ENCODE measurements around the gene DDX23. TPM values are rescaled to one million over a fixed set of nuclear protein-coding genes. Genes with fewer than 3 reads are reported as not detected.

Gene DDX23
- total RNA-seq, 1 experiment from 2014 or later: 130 TPM

GRCh38 chr12:48822711-48823110 lies 29.3 kb downstream of the DDX23 start:
- H3K27me3 ChIP-seq (ENCODE audit: control insufficient read depth, insufficient read depth, low read length): no peaks in the 10 kb centered on the region
- ChIA-PET POLR2A (no interaction called here), CTCF (no interaction called here)
- no TSS peak for BruUV-seq (replicated peaks)
- ATAC-seq (no peak), DNase-seq (ENCODE audit: low read depth, low spot score) (no peak)
- H3K27ac ChIP-seq (ENCODE audit: low read length): no peak overlapping the region
- no peaks in the 10 kb centered on the region for H3K9me3 ChIP-seq (ENCODE audit: control insufficient read depth, insufficient read depth, low read depth, low read length)
- peaks cover 10% of the 10 kb centered on the region for H3K4me1 ChIP-seq (ENCODE audit: control insufficient read depth, insufficient read depth, low read length)
- intact Hi-C loops (cut with micrococcal nuclease; ENCODE audit: unreplicated experiment) (no loop called here), in situ Hi-C loops (cut with HindIII; ENCODE audit: low pct_unique_long_range_greater_than_20kb, low sequenced_read_pairs) (no loop called here)
- no peaks in the 10 kb centered on the region; the same call in 1 of the 2 replicates for H3K36me3 ChIP-seq (ENCODE audit: control insufficient read depth, insufficient read depth, low read length)
- TF ChIP-seq TCF7L2 (IDR thresholded peaks at IDR 0.05; ENCODE audit: low read depth, low read length): no peak
- TF ChIP-seq, protein P1, sequence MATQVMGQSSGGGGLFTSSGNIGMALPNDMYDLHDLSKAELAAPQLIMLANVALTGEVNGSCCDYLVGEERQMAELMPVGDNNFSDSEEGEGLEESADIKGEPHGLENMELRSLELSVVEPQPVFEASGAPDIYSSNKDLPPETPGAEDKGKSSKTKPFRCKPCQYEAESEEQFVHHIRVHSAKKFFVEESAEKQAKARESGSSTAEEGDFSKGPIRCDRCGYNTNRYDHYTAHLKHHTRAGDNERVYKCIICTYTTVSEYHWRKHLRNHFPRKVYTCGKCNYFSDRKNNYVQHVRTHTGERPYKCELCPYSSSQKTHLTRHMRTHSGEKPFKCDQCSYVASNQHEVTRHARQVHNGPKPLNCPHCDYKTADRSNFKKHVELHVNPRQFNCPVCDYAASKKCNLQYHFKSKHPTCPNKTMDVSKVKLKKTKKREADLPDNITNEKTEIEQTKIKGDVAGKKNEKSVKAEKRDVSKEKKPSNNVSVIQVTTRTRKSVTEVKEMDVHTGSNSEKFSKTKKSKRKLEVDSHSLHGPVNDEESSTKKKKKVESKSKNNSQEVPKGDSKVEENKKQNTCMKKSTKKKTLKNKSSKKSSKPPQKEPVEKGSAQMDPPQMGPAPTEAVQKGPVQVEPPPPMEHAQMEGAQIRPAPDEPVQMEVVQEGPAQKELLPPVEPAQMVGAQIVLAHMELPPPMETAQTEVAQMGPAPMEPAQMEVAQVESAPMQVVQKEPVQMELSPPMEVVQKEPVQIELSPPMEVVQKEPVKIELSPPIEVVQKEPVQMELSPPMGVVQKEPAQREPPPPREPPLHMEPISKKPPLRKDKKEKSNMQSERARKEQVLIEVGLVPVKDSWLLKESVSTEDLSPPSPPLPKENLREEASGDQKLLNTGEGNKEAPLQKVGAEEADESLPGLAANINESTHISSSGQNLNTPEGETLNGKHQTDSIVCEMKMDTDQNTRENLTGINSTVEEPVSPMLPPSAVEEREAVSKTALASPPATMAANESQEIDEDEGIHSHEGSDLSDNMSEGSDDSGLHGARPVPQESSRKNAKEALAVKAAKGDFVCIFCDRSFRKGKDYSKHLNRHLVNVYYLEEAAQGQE (IDR thresholded peaks at IDR 0.05; ENCODE audit: insufficient read depth in 1 of 2, low read depth in 2 of 2, low read length in 1 of 2): no peak
- no peak for TF ChIP-seq POLR2AphosphoS5 (IDR thresholded peaks at IDR 0.05; ENCODE audit: low read depth, low read length)
- TF ChIP-seq, protein P2, sequence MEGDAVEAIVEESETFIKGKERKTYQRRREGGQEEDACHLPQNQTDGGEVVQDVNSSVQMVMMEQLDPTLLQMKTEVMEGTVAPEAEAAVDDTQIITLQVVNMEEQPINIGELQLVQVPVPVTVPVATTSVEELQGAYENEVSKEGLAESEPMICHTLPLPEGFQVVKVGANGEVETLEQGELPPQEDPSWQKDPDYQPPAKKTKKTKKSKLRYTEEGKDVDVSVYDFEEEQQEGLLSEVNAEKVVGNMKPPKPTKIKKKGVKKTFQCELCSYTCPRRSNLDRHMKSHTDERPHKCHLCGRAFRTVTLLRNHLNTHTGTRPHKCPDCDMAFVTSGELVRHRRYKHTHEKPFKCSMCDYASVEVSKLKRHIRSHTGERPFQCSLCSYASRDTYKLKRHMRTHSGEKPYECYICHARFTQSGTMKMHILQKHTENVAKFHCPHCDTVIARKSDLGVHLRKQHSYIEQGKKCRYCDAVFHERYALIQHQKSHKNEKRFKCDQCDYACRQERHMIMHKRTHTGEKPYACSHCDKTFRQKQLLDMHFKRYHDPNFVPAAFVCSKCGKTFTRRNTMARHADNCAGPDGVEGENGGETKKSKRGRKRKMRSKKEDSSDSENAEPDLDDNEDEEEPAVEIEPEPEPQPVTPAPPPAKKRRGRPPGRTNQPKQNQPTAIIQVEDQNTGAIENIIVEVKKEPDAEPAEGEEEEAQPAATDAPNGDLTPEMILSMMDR (IDR thresholded peaks at IDR 0.05): no peak
- no peak for TF ChIP-seq SIN3A (IDR thresholded peaks at IDR 0.05; ENCODE audit: borderline replicate concordance, insufficient read depth, low read depth, low read length)
- no peak overlapping the region for H3K4me3 ChIP-seq (ENCODE audit: low read depth in 2 of 2, low read length in 2 of 2)

GRCh38 chr12:48822139-48822538 lies 29.8 kb downstream of the DDX23 start:
- CTCF ChIA-PET: no interaction called here
- no peak for DNase-seq (ENCODE audit: low read depth, low spot score)
- POLR2A ChIA-PET: no interaction called here

More at GRCh38 chr12:48822139-48822538, 29.8 kb downstream of the DDX23 start:
- H3K27ac ChIP-seq (ENCODE audit: low read length): no peak overlapping the region
- no TSS peak for BruUV-seq (replicated peaks)
- no peak for ATAC-seq
- in situ Hi-C loops (cut with HindIII; ENCODE audit: low pct_unique_long_range_greater_than_20kb, low sequenced_read_pairs) (no loop called here), intact Hi-C loops (cut with micrococcal nuclease; ENCODE audit: unreplicated experiment) (no loop called here)
- H3K4me3 ChIP-seq (ENCODE audit: low read depth in 2 of 2, low read length in 2 of 2): no peak overlapping the region
- TF ChIP-seq, protein P1 (IDR thresholded peaks at IDR 0.05; ENCODE audit: insufficient read depth in 1 of 2, low read depth in 2 of 2, low read length in 1 of 2): no peak
- no peak for TF ChIP-seq TCF7L2 (IDR thresholded peaks at IDR 0.05; ENCODE audit: low read depth, low read length)
- no peak for TF ChIP-seq POLR2AphosphoS5 (IDR thresholded peaks at IDR 0.05; ENCODE audit: low read depth, low read length)
- TF ChIP-seq, protein P2 (IDR thresholded peaks at IDR 0.05): no peak
- no peak for TF ChIP-seq SIN3A (IDR thresholded peaks at IDR 0.05; ENCODE audit: borderline replicate concordance, insufficient read depth, low read depth, low read length)
- no peaks in the 10 kb centered on the region; the same call in 1 of the 2 replicates for H3K36me3 ChIP-seq (ENCODE audit: control insufficient read depth, insufficient read depth, low read length)
- no peaks in the 10 kb centered on the region for H3K9me3 ChIP-seq (ENCODE audit: control insufficient read depth, insufficient read depth, low read depth, low read length)
- peaks cover 14% of the 10 kb centered on the region for H3K4me1 ChIP-seq (ENCODE audit: control insufficient read depth, insufficient read depth, low read length)
- H3K27me3 ChIP-seq (ENCODE audit: control insufficient read depth, insufficient read depth, low read length): no peaks in the 10 kb centered on the region
